HG02943 (cell line): Measurements from ENCODE around the gene IKZF1.

Experiments used
- ATAC-seq: cut with Tn5 transposase; IDR thresholded peaks from one replicate; pipeline ENCODE4 v1.9.1; 2021; ENCODE audit warnings: mild to moderate bottlenecking, low read depth, moderate library complexity; ENCODE audit not compliant: unreplicated experiment

IKZF1 gene

DNA sequence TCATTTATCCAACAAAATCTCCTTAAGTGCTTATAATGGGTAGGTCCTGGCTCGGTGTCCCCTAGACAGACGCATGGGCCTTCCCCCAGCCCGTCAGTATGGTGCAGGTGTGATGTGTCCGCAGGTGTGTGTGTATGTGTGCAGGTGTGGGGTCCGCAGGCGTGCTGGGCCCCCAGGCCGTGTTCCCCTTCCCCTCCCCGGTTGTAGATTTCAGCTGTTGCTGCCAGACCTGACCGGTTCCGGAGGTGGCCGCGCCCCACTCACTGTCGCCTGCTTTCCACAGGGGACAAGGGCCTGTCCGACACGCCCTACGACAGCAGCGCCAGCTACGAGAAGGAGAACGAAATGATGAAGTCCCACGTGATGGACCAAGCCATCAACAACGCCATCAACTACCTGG lies 95.1 kb downstream of the IKZF1 start:
- no peak for ATAC-seq

DNA sequence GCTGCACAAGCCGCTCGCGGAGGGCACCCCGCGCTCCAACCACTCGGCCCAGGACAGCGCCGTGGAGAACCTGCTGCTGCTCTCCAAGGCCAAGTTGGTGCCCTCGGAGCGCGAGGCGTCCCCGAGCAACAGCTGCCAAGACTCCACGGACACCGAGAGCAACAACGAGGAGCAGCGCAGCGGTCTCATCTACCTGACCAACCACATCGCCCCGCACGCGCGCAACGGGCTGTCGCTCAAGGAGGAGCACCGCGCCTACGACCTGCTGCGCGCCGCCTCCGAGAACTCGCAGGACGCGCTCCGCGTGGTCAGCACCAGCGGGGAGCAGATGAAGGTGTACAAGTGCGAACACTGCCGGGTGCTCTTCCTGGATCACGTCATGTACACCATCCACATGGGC lies 95.6 kb downstream of the IKZF1 start:
- ATAC-seq: no peak

DNA sequence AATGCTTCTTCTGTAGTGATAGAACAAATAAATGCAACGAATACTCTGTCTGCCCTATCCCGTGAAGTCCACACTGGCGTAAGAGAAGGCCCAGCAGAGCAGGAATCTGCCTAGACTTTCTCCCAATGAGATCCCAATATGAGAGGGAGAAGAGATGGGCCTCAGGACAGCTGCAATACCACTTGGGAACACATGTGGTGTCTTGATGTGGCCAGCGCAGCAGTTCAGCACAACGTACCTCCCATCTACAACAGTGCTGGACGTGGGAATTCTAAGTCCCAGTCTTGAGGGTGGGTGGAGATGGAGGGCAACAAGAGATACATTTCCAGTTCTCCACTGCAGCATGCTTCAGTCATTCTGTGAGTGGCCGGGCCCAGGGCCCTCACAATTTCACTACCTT lies 99.9 kb downstream of the IKZF1 start:
- no peak for ATAC-seq

DNA sequence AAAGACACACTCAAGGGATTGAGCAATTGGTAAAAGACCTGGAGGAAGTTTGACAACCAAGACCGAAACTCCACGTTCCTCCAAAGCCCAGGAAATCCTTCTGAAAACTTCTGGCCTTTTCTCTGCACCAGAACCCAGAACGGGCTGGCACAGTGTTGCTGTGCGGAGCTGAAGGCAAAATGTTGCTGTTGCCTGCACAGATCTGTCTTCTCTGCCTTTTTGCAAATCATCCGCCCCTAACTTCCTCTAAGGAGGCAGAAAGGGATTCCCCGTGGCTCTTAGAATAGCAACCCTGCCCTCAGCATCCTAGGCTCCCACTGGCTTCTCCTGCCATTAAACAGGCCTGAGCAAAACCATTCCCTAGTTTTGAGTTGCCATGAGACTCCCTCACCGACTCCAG lies 100.7 kb downstream of the IKZF1 start:
- no peak for ATAC-seq

DNA sequence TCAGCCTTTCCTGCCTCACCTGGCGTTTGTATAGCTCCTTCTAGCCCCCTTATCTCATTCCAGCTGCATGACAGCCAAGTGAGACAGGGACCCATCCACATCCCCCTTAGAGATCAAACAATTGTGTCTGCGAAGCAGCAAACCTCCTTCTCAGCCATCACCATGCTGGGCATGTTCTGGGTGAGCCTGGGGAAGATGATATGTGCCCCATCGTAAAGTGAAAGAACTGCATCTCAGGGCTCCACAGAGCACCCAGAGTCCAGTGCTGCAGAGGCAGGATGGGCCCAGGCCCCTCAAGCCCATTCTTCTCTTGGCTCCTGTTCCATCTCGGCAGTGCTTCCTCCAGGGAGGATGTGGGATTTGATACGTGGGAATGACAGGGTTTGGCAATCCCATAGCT lies 102.4 kb downstream of the IKZF1 start:
- no peak for ATAC-seq

DNA sequence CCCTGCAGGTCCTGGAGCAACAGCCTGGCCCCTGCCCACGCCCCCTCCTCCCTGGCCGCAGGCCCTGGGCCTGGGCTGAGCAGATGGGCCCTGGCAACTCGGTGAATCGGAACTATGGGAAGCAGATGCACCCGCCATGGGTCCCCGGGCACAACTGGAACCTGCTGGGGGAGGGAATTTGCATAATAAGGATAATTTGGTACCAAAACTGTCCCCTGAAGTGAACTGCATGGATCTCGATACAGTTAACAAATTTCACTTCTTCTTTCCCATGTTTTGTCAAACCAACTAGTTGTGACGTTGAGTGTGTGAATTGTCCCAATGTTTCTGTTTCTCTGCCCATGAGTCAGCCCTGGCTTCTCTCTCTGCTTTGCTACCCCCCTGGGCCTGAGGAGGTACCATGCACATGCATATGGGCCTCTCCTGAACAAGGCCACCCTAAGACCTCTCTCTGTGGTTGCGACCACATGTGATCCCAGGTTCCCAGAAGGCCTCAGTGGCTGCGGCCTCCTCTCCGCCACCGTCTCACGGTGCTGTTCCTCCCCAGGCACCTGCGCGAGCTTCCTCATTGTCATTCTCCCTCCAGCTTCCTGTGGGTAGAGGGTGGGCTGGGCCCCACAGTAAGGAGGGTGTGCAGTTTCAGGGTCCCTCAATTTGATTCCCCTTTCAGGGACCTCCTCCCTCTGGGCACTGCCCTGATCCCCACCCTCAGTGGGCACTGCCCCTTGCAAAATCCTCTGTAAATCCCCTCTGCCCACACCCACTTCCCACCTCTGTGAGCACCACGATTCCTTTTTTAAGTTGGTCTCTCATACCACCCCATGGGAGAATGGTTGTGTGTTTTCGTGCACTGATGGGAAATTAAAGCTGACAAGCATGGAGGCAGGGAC lies 105.6 kb downstream of the IKZF1 start:
- peak; percentile 52 for ATAC-seq

DNA sequence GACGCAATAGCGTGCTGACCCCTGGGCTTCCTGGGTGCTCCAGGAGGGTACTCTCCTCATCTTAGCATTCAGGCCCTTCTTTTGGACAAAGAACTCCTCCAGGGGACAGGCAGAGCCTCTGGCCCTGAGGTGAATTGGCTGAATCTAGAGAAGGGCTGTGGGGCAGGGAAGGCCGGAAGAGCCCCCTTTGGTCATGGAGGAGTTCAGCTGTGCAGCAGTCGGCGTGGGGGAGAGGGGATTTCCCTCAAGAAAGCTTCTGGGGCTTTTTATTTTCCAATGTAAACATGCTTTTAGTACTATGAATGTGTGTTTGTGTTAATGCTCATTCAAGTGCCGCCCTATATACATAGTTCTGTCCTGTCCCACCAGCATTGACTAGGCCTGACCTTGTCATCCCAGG lies 106.8 kb downstream of the IKZF1 start:
- ATAC-seq: no peak

DNA sequence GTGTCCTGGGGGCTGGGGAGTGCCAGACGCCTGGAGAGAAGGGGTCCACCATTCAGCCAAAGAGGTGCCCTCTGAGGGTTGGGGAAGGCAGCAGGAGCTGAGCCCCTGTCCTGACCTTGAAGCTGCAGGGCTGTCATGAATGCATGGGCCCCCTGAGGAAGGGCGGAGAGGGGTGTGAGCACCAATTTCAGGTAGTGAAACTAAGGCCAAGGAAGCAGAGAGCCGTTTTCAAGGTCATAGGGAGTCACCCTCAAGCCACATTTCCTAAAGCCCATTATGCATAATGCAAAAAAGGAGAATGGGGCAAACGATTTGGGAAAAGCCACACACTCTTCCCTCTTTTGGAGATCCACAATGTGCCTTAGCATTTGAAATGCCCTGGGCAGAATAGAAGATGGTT lies 108.5 kb downstream of the IKZF1 start:
- no peak for ATAC-seq

DNA sequence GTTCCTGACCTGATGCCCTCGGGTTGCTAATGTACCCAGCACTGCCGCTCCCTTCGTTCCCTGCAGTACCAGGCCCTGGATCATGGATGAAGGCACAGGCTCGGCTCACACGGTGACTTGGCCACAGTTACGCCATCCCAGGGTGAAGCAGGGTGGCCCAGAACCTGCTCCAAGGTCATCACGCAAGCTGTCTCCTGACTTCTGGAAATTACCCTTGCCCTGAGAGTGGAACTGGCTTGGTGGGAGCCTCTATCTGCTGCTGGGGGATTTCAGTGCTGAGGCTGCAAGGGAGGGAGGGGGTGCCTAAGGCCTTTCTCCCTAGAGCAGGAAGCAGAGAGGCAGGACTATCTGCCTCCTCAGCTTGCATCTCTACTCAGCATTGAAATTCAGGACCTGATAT lies 109.0 kb downstream of the IKZF1 start:
- ATAC-seq: no peak

DNA sequence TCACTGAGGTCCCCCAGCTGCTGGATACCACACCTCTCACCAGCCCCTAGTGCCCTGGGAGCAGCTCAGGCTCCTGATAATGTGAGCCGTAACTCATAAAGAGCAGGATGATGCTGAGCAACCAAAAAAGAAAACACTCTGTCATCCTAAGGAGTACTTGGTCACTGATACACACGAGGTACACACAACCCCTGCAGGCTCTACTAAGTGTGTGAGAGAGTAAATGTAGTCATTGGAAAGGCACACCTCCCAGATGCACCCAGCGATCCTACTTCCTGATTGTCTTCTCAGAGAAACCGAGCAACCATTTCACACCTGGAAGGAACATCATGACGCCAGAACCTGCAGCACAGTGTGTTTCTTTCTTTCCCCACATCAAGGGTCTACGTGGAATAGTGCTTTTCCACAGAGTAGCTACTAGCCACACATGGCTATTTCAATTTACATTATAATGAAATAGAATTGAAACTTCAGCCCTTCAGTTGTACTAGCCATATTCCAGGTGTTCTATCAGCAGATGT lies 111.4 kb downstream of the IKZF1 start:
- no peak for ATAC-seq

DNA sequence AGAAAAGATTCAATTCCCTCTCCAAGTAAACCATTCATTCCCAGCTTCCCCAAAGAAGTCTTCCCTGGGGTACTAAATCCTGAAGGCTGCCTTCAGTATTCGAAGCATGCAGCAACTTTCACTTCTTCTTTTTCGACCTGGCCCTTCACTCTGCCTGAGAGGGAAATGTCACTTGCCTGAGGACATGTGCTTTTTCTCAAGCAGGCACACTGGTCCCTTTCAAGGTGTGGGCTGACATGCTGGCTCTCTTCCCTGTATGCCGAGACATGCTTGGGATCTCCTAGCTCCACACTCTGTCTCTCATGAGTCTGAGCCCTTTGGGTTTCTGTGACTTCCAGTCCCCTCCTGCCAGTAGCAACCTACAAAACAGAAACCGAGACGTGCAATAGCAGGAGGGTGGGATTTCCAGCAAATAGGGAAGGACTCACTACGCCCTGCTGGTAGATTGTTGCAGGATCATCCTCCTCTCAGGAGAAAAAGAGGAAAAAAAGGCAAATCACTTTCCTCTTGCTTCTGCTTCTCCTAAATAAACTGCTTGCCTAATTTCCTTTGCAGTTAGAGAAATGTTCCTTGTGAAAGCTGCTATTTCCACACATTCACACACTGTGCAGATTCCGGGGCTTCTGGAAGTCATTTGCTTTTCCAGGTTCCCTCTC lies 112.1 kb downstream of the IKZF1 start:
- peak; percentile 62 for ATAC-seq

DNA sequence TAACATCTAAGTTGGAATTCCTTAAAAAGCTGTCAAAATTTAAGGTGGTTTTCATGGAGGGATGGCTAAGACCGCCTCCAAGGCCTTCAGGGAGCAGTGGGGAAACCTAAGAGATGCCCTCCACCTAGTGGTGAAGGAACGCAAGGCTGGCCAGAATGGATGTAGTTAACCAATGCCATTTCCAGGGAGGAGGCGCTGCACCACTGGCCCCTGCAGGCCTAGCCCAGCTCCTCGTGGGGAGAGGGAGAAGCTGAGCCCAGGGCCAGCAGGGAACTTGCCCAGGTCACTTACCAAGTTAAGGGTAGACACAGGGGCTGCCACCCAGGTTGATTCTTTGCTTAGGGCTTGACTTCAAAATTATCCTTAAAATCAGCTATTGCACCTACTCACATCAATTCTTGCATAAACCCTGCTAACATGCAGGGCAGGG lies 113.6 kb downstream of the IKZF1 start:
- ATAC-seq: peak; percentile 82

DNA sequence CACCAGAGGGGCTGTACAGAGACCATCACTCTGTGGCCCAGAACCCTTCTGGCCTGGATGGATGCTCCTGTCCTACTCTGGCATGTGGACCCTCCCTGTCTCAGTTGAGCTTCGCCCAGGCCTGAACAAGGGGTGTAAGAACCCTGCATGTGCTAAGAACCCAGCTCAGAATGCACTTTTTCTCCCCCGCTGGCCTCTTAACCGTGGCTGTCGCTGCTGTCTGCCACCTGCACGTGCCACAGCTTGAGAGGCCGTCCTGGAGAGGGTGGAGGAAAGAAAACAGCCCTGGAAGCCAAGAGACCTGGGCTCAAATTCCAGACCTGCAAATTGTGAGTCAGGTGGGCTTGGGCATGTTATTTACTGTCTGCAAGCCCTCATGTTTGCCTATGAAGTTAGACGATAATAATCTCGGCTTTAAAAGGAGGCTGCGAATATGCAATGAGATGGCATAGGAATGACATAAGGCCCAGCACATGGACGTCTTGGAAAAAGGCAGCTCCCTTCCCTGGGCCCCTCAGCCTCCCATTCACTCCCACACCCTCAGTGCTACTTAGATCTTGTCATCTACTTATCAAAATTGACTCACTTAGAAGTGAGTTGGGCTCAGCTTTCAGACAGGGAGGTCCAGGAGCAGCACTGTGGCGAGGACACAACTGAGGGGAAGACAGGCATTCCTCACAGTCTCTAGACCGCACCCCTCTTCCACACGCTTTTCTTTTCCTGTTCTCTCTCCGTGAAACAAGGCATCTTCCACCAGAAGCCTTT lies 114.2 kb downstream of the IKZF1 start:
- no peak for ATAC-seq

DNA sequence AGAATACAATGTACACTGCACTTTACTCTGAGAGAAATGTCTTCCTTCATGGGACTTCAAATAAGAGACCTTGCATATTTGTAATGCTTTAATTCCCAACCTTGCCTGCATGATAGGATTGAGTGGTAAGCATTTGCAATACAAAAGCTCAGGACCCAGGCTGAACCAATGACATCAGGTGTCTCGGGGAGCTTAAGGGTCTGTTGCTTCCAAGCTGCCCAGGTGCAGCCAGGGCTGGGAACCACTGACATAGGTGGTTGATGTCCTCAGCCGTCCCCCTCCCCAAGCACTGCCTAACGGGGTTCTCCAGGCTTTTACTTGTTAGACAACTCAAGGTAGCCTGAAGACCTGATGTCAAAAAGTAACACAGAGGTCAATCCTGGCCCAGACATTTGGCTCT lies 116.5 kb downstream of the IKZF1 start:
- no peak for ATAC-seq

DNA sequence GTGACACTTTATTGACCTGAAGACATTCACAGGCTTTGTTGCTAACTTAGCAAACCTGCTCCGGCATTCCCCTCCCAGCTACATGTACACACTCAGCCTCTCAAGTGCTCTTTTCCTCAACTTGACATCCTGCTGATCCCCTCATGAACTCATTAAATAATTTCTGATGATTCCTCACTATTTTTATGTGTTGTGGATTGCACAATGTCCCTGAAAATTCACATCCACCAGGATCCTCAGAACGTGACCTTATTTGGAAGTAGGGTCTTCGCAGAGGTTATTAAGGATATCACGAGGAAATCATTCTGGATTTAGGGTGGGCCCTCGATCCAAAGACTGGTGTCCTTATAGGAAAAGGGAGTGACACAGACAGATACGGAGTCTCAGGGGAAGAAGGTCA lies 118.3 kb downstream of the IKZF1 start:
- ATAC-seq: no peak

DNA sequence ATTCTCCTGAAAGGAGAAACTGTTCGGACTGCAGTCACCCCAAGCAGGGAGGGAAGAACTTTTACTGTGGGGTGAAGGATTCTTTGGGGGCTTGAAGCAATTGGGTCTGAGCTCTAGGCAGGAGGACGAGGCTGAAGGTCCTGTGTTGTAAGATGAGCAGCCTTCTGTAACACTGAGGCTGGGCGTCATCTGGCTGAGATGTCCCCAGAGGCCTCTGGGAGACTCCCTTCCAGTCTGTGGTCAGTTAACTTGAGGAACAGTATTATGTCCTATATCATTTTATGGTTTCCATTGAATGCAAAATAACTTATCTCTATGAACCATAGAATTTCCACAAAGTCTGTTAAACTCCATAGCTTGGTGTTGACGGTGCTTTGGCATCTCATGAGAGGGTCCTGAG lies 119.3 kb downstream of the IKZF1 start:
- no peak for ATAC-seq

DNA sequence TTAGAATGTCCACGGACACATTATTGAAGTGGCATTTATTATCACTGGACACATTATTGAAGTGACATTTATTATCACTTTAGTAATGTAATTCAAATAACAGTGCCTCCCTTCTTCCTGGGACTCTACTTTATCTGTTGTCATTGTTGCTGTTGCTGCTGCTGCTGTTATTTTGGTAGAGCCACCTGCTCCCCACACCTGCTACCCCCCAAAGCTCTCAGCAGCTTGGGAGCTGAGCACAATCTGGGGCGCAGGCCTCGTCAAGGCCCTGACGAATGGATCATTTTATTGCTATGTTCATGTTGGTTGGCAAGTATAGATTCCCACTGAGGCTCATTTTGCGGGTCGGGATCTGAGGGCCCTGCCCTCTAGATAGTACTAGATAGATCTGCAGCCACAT lies 120.8 kb downstream of the IKZF1 start:
- ATAC-seq: no peak

DNA sequence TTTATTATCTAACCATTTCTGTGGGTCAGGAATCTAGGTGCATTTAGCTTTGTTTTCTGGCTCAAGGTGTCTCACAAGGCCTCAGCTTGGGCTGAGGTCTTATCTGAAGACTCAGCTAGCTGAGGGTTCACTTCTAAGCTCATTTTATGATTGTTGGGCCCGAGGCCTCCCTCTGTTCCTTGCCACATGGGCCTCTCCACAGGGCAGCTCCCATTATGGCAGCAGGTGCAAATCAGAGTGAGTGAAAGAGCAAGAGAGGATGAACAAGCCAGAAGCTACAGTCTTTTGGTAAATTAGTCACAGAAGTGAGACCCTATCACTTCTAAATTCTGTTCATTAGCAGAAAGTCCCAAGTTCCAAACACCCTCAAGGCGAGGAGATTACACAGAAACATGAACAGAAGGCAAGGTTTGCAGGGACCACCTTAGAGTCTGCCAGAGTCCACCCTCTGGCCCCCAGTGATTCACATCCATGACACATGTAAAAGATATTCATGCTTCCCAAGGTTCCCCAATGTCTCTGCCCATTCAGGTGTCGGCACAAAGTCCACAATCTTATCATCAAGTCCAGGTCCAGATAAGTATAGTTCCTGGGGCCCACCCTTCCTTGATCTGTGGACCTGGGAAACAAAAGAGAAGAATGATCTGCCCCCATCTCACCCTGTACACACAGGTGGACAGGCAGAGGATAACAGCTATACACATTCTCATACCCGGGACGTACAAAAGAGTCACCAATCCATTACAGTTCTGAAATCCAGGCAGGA lies 121.9 kb downstream of the IKZF1 start:
- no peak for ATAC-seq

DNA sequence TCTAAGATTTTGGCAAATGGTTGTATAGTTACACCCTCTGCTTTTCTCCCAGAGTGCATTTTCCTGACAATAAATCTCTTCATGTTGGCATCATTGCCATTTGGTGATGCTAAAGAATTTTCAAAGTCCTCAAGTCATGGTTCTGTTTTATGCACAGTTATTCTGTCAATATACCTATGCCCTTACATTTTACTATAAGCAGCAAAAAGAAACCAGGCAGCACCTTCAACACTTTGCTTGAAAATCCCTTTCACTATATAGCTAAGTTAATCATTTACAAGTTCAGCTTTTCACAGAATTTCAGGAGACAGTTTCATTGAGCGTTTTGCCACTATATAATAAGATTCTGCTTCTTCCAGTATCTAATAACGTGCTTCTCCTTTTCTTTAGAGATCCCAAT lies 123.0 kb downstream of the IKZF1 start:
- no peak for ATAC-seq

DNA sequence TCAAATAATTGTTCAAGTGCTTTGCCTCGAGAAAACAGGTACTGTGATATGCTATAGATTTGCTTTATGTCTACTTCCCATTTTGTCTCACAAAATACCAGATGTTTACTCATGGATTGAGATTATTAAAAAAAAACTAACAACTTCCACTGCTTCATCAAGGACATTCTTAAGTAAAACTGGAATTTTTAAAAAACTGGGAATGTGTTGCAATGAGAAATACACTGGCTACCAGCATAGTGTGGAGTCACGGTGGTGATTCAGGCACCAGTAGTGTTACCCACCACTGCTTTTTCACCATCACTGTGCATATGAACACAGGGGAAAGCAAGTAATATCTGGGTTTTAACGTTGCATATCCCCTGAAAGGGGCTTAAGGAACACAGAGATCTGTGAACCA lies 124.4 kb downstream of the IKZF1 start:
- no peak for ATAC-seq
